ENCODE measurements around the gene UNC13B. TPM values are rescaled to one million over a fixed set of nuclear protein-coding genes. Genes with fewer than 3 reads are reported as not detected.

UNC13B gene
- total RNA-seq, 1 experiment from 2014 or later: 48.2 TPM

GRCh38 chr9:35295369-35296036, 133.7 kb downstream of the UNC13B start:
- no peak overlapping the region for H4K8ac ChIP-seq (replicated peaks; ENCODE audit: insufficient read length, low read depth, low read length)
- Mint-ChIP-seq H3K9me3 (no peaks in the 10 kb centered on the region), H3K27ac (no peak overlapping the region; a peak in 1 of 7 replicates), H3K4me3 (no peak overlapping the region), H3K36me3 (ENCODE audit: insufficient read depth in 1 of 3, low read depth in 3 of 3) (no peaks in the 10 kb centered on the region; a peak in 2 of 7 replicates), H3K4me1 (peaks cover 1 to 7% of the 10 kb centered on the region in 2 experiments; a peak in 1 of 4 replicates), H3K27me3 (ENCODE audit: low read depth) (no peaks in the 10 kb centered on the region)
- no peaks in the 10 kb centered on the region for H3K27me3 ChIP-seq (ENCODE audit: insufficient read depth, low read length)
- WGBS (ENCODE audit: extremely low coverage, insufficient read length, low lambda C conversion rate): no CpG with 5 or more reads among the region's 13 CpGs
- no peak overlapping the region for H2BK12ac ChIP-seq (ENCODE audit: insufficient read length, low read depth, low read length)
- no peak overlapping the region for H3K56ac ChIP-seq (ENCODE audit: insufficient read length, low read depth, low read length)
- H3K18ac ChIP-seq (ENCODE audit: insufficient read length, low read depth, low read length): no peak overlapping the region
- no peak for DNase-seq
- no peak overlapping the region for H2BK120ac ChIP-seq (ENCODE audit: low read depth, low read length, poor library complexity, severe bottlenecking)
- TF ChIP-seq CTCF (conservative IDR thresholded peaks at IDR 0.05): no peak
- H3K9me3 ChIP-seq (ENCODE audit: control insufficient read depth, low read depth, low read length): no peaks in the 10 kb centered on the region
- no peak overlapping the region for H3K4me2 ChIP-seq (ENCODE audit: insufficient read depth, insufficient read length, low read length)
- no peak overlapping the region for H3T11ph ChIP-seq (ENCODE audit: low read length)
- no peak overlapping the region for H2BK5ac ChIP-seq (ENCODE audit: insufficient read length, low read length)
- H2BK20ac ChIP-seq (ENCODE audit: low read depth, low read length, poor library complexity, severe bottlenecking): no peak overlapping the region
- no peak overlapping the region for H3K9ac ChIP-seq (ENCODE audit: extremely low read depth, insufficient read length, low read length)
- H2AK5ac ChIP-seq (ENCODE audit: insufficient read length, low read length): no peak overlapping the region
- no peaks in the 10 kb centered on the region for H3K79me2 ChIP-seq (ENCODE audit: insufficient read depth, low read length)
- H4K91ac ChIP-seq (ENCODE audit: insufficient read length, low read depth, low read length): no peak overlapping the region
- H3K14ac ChIP-seq (ENCODE audit: insufficient read depth, low read length): no peak overlapping the region
- H3K4ac ChIP-seq (ENCODE audit: low read depth, low read length): no peak overlapping the region
- no peak overlapping the region for H4K5ac ChIP-seq (ENCODE audit: insufficient read length, low read depth, low read length)
- no peaks in the 10 kb centered on the region for H4K20me1 ChIP-seq (ENCODE audit: control insufficient read depth, insufficient read depth, insufficient read length)
- H2AFZ ChIP-seq (ENCODE audit: low read length): no peak overlapping the region
- H3K4me1 ChIP-seq (ENCODE audit: insufficient read depth, low read length): no peaks in the 10 kb centered on the region
- no peaks in the 10 kb centered on the region for H3K79me1 ChIP-seq (ENCODE audit: insufficient read depth, low read depth, low read length, poor library complexity, severe bottlenecking)
- no peaks in the 10 kb centered on the region for H3K23me2 ChIP-seq (ENCODE audit: insufficient read length, low read depth, low read length, poor library complexity, severe bottlenecking)
- H3K27ac ChIP-seq (ENCODE audit: insufficient read length, low read depth, low read length): no peak overlapping the region
- H3K23ac ChIP-seq (ENCODE audit: insufficient read length, low read depth, low read length): no peak overlapping the region
- H2BK15ac ChIP-seq (ENCODE audit: low read depth, low read length): no peak overlapping the region
